Osteoblast (primary cell): Measurements from ENCODE around the gene PNMT. TPM values are rescaled to one million over a fixed set of nuclear protein-coding genes. Genes with fewer than 3 reads are reported as not detected.

ENCODE experiments used
- DNase-seq: peaks from one replicate; pipeline ENCODE4 v3.0.0; 2011; ENCODE audit warnings: low spot score, mixed read lengths; ENCODE audit not compliant: insufficient read length; ENCODE audit errors: missing footprints
- H2AFZ ChIP-seq: 2 replicates; pipeline ENCODE4 v1.6.0; 2011; ENCODE audit warnings: mild to moderate bottlenecking, low read length
- H3K27ac ChIP-seq: 2 replicates; pipeline ENCODE4 v1.5.1; 2011; ENCODE audit warnings: mild to moderate bottlenecking, low read depth, low read length, moderate library complexity
- H3K27me3 ChIP-seq: 2 replicates; pipeline ENCODE4 v1.6.0; 2012; ENCODE audit warnings: mild to moderate bottlenecking, control low read depth, inconsistent platforms, low read length, moderate library complexity; ENCODE audit not compliant: insufficient read depth
- H3K36me3 ChIP-seq: 2 replicates; pipeline ENCODE4 v1.5.1; 2011; ENCODE audit warnings: mild to moderate bottlenecking, low read length, control low read depth, moderate library complexity; ENCODE audit not compliant: insufficient read depth
- H3K4me1 ChIP-seq: 2 replicates; pipeline ENCODE4 v1.5.1; 2011; ENCODE audit warnings: mild to moderate bottlenecking, low read length, control low read depth, moderate library complexity; ENCODE audit not compliant: insufficient read depth
- H3K4me2 ChIP-seq: 2 replicates; pipeline ENCODE4 v1.6.0; 2011; ENCODE audit warnings: mild to moderate bottlenecking, low read length; ENCODE audit not compliant: insufficient read depth
- H3K4me3 ChIP-seq: fragments of 200-600 bp; sonication (generic); 3 replicates; pipeline ENCODE4 v1.5.1; 2012; ENCODE audit warnings: mild to moderate bottlenecking, low read length, inconsistent platforms; ENCODE audit not compliant: insufficient read depth
- H3K79me2 ChIP-seq: 2 replicates; pipeline ENCODE4 v1.6.0; 2012; ENCODE audit warnings: mild to moderate bottlenecking, low read length, control low read depth, inconsistent platforms; ENCODE audit not compliant: insufficient read depth
- H3K9me3 ChIP-seq: 2 replicates; pipeline ENCODE4 v1.5.1; 2011; ENCODE audit warnings: low read depth, low read length, control low read depth
- H4K20me1 ChIP-seq: 2 replicates; pipeline ENCODE4 v1.6.0; 2012; ENCODE audit warnings: mild to moderate bottlenecking, low read length, control low read depth; ENCODE audit not compliant: insufficient read depth
- CTCF ChIP-seq: IDR thresholded peaks from 2 replicates; pipeline ENCODE4 v1.5.1; 2011; ENCODE audit warnings: mild to moderate bottlenecking, low read depth, low read length, moderate library complexity; ENCODE audit errors: extremely low read depth
- total RNA-seq: library from RNA; depleted of rRNA; stranded (reverse); fragments of >200 nt; gene quantifications from 2 replicates; pipeline ENCODE4 v1.2.3, GENCODE V29; 2012

PNMT gene
- total RNA-seq, 1 donor = not detected

- DNase-seq = peak; percentile 98
- H3K79me2 ChIP-seq = no peaks in the 10 kb centered on the region
- no peak for TF ChIP-seq CTCF
- H4K20me1 ChIP-seq = no peaks in the 10 kb centered on the region
- H2AFZ ChIP-seq = peak within 1 kb of the TSS; percentile 99
- H3K27me3 ChIP-seq = no peaks in the 10 kb centered on the region
- H3K9me3 ChIP-seq = no peaks in the 10 kb centered on the region
- peak within 1 kb of the TSS; percentile 99 for H3K4me2 ChIP-seq
- peak within 1 kb of the TSS; percentile 73 for H3K27ac ChIP-seq
- H3K4me3 ChIP-seq = peak within 1 kb of the TSS; percentile 96
- H3K36me3 ChIP-seq = no peaks in the 10 kb centered on the region
- H3K4me1 ChIP-seq = peaks cover 15% of the 10 kb centered on the region
These were observed 19.6 kb downstream of the PNMT start, which contains the start of gene PGAP3 for GRCh38 chr17:39687546-39688474. Gene PGAP3 (minus strand): TSS chr17:39688057. CDS start chr17:39688014, 43 bp downstream.

GRCh38 chr17:39688475-39688835 lies 20.2 kb downstream of the PNMT start:
- Histone ChIP-seq H3K4me3 (peak overlapping the region; percentile 96), H3K79me2 (no peaks in the 10 kb centered on the region), H2AFZ (peak overlapping the region; percentile 99), H3K4me1 (peaks cover 15% of the 10 kb centered on the region), H3K27me3 (no peaks in the 10 kb centered on the region), H3K36me3 (no peaks in the 10 kb centered on the region), H4K20me1 (no peaks in the 10 kb centered on the region), H3K27ac (peak overlapping the region; percentile 73), H3K9me3 (no peaks in the 10 kb centered on the region), H3K4me2 (peak overlapping the region; percentile 99)
- peak; percentile 80 for DNase-seq
- no peak for TF ChIP-seq CTCF

- peaks cover 15% of the 10 kb centered on the region for H3K4me1 ChIP-seq
- no peaks in the 10 kb centered on the region for H3K27me3 ChIP-seq
- H3K4me2 ChIP-seq = peak overlapping the region; percentile 99
- no peak for TF ChIP-seq CTCF
- H4K20me1 ChIP-seq = no peaks in the 10 kb centered on the region
- H3K4me3 ChIP-seq = peak overlapping the region; percentile 96
- peak; percentile 31 for DNase-seq
- H3K36me3 ChIP-seq = no peaks in the 10 kb centered on the region
- peak overlapping the region; percentile 99 for H2AFZ ChIP-seq
- H3K27ac ChIP-seq = no peak overlapping the region
- no peaks in the 10 kb centered on the region for H3K9me3 ChIP-seq
- H3K79me2 ChIP-seq = no peaks in the 10 kb centered on the region
These were observed 20.7 kb downstream of the PNMT start for GRCh38 chr17:39688945-39689344.

GRCh38 chr17:39694593-39694992 lies 26.3 kb downstream of the PNMT start:
- peaks cover 3% of the 10 kb centered on the region for H3K79me2 ChIP-seq
- DNase-seq = peak; percentile 52
- H2AFZ ChIP-seq = no peak overlapping the region
- H3K4me3 ChIP-seq = no peak overlapping the region
- no peaks in the 10 kb centered on the region for H4K20me1 ChIP-seq
- H3K9me3 ChIP-seq = no peaks in the 10 kb centered on the region
- H3K36me3 ChIP-seq = no peaks in the 10 kb centered on the region
- no peak overlapping the region for H3K4me2 ChIP-seq
- no peak overlapping the region for H3K27ac ChIP-seq
- H3K4me1 ChIP-seq = no peaks in the 10 kb centered on the region
- TF ChIP-seq CTCF = no peak
- no peaks in the 10 kb centered on the region for H3K27me3 ChIP-seq
